Measurements from ENCODE around the gene SORCS3.

The SORCS3 gene

DNA sequence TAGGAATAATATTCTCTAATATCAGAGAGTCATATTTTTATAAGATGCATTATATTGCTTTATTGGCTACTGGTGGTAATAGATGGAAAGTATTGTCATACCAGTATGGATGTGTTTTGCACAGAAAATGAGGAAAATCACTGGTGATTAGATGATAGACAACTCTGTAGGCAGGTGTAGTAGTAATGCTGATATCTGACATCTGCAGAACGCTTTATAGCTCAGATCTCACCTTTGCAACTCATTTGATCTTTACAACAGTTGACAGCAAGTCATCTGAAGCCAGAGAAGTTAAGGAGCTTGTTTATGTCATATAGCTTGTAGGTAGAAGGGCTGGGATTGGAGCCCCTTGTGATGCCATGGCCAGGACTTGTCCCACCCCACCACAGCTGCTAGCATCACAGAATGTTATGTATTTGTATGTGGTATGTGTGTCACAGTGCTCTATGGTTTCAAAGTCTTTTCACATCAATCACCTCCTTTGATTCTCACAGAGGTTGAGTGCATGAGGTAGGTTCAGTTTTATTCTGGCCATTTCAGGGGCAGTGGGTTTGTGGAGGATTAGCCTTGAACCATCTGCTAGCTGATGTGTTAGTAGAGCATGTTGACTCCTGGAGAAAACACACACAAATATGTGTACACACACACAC lies 140.0 kb downstream of the SORCS3 start:
- Histone ChIP-seq H3K4me3 (no peak overlapping the region), H3K36me3 (ENCODE audit: insufficient read depth, low read length) (no peaks in the 10 kb centered on the region), H3K9me3 (ENCODE audit: low read depth, low read length) (no peaks in the 10 kb centered on the region), H3K27ac (no peak overlapping the region), H3K9ac (ENCODE audit: insufficient read length) (no peak overlapping the region)
- no peak for TF ChIP-seq EZH2 (IDR thresholded peaks at IDR 0.05)
- TF ChIP-seq FOXP2 (optimal IDR thresholded peaks at IDR 0.05; ENCODE audit: control extremely low read depth, extremely low read length, insufficient read depth): no peak
- no peak for TF ChIP-seq POLR2AphosphoS5 (IDR thresholded peaks at IDR 0.05; ENCODE audit: borderline replicate concordance, low read depth, low read length)
- DNase-seq (ENCODE audit: low read depth, low spot score): no peak

DNA sequence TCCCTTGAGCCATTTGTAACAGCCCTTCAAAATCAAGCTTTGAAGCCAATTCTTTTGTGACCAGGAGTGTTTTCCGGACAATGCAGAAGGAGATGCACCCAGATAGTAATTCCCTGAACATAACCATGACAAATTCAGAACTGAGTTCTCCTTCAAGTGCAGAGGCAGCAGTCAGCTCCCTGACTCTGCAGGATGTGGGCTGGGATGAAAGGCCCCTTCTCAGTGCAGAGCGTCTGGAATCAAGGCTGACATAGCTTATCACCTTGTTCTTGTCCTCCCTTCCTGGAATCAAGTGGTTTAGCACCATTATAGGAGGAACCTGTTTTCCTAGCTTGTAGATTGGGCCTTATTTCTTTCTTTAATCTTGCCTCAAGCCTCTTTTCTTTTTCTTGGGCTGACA lies 143.4 kb downstream of the SORCS3 start:
- H3K9me3 ChIP-seq (ENCODE audit: low read depth, low read length): no peaks in the 10 kb centered on the region
- DNase-seq (ENCODE audit: low read depth, low spot score): no peak
- H3K27ac ChIP-seq: no peak overlapping the region
- H3K9ac ChIP-seq (ENCODE audit: insufficient read length): no peak overlapping the region
- H3K4me3 ChIP-seq: no peak overlapping the region
- H3K36me3 ChIP-seq (ENCODE audit: insufficient read depth, low read length): no peaks in the 10 kb centered on the region
- no peak for TF ChIP-seq POLR2AphosphoS5 (IDR thresholded peaks at IDR 0.05; ENCODE audit: borderline replicate concordance, low read depth, low read length)
- no peak for TF ChIP-seq EZH2 (IDR thresholded peaks at IDR 0.05)
- TF ChIP-seq FOXP2 (optimal IDR thresholded peaks at IDR 0.05; ENCODE audit: control extremely low read depth, extremely low read length, insufficient read depth): no peak

DNA sequence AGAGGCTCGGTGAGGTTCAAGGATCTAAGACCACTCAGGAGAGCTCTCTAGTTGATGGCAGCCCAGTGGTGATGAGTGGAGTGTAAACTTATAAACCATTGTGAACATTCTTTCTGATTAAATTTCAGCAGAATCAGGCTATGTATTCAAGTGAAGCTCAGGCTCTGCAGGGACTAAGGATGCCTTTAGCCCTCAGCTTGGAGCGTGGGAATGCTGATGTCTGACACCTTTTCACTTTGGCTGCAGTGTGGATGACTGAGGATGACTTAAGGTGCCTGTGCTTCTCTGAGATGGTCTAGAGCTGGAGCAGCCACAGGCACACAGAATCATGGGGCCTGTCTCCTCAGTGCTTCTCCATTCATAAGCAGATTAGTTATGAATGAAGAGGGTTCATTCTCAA lies 150.4 kb downstream of the SORCS3 start:
- no peak for DNase-seq (ENCODE audit: low read depth, low spot score)
- Histone ChIP-seq H3K27ac (no peak overlapping the region), H3K36me3 (ENCODE audit: insufficient read depth, low read length) (no peaks in the 10 kb centered on the region), H3K9ac (ENCODE audit: insufficient read length) (no peak overlapping the region), H3K4me3 (no peak overlapping the region), H3K9me3 (ENCODE audit: low read depth, low read length) (no peaks in the 10 kb centered on the region)
- TF ChIP-seq EZH2 (IDR thresholded peaks at IDR 0.05) (no peak), FOXP2 (optimal IDR thresholded peaks at IDR 0.05; ENCODE audit: control extremely low read depth, extremely low read length, insufficient read depth) (no peak), POLR2AphosphoS5 (IDR thresholded peaks at IDR 0.05; ENCODE audit: borderline replicate concordance, low read depth, low read length) (no peak)

DNA sequence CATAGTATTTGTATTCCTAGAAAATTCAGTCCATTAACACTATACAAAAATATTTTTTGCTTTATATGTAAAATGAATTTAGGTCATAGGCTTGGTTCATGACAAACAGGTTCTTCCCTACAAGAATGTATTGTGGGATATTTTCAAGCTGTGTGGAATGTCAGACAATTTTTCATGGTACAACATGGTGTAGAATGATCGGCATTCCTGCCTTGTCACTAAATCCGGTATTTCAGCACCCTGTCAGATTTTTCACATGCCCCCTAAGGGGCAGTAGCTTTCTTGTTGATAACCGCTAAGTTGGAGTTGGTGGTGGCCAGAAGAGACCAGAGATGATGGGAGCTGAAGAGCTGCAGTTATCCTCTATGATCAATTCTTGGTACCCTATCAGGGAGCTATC lies 154.3 kb downstream of the SORCS3 start:
- Histone ChIP-seq H3K36me3 (ENCODE audit: insufficient read depth, low read length) (no peaks in the 10 kb centered on the region), H3K27ac (no peak overlapping the region), H3K4me3 (no peak overlapping the region), H3K9me3 (ENCODE audit: low read depth, low read length) (no peaks in the 10 kb centered on the region), H3K9ac (ENCODE audit: insufficient read length) (no peak overlapping the region)
- no peak for DNase-seq (ENCODE audit: low read depth, low spot score)
- TF ChIP-seq EZH2 (IDR thresholded peaks at IDR 0.05) (no peak), FOXP2 (optimal IDR thresholded peaks at IDR 0.05; ENCODE audit: control extremely low read depth, extremely low read length, insufficient read depth) (no peak), POLR2AphosphoS5 (IDR thresholded peaks at IDR 0.05; ENCODE audit: borderline replicate concordance, low read depth, low read length) (no peak)

DNA sequence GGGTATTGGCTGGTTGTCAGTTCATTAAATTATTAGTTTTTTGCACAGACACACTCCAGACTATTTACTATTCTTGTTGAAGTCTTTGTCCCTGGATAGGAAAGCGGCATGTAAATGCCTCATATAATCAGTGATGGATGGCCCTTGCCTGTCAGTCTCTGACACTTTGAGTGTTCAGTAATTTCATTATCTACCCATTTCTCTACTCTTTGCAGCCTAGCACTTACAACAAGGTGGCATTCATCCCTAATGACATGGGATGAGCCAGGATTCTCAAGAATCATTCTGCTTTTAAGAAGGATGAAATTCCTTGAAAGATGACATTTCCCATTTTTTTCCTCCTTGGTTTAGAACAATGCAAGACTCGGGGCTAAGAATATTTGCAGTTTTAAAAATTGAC lies 155.7 kb downstream of the SORCS3 start:
- Histone ChIP-seq H3K9ac (ENCODE audit: insufficient read length) (no peak overlapping the region), H3K9me3 (ENCODE audit: low read depth, low read length) (no peaks in the 10 kb centered on the region), H3K4me3 (no peak overlapping the region), H3K36me3 (ENCODE audit: insufficient read depth, low read length) (no peaks in the 10 kb centered on the region), H3K27ac (no peak overlapping the region)
- DNase-seq (ENCODE audit: low read depth, low spot score): no peak
- TF ChIP-seq FOXP2 (optimal IDR thresholded peaks at IDR 0.05; ENCODE audit: control extremely low read depth, extremely low read length, insufficient read depth): no peak
- no peak for TF ChIP-seq POLR2AphosphoS5 (IDR thresholded peaks at IDR 0.05; ENCODE audit: borderline replicate concordance, low read depth, low read length)
- TF ChIP-seq EZH2 (IDR thresholded peaks at IDR 0.05): no peak

DNA sequence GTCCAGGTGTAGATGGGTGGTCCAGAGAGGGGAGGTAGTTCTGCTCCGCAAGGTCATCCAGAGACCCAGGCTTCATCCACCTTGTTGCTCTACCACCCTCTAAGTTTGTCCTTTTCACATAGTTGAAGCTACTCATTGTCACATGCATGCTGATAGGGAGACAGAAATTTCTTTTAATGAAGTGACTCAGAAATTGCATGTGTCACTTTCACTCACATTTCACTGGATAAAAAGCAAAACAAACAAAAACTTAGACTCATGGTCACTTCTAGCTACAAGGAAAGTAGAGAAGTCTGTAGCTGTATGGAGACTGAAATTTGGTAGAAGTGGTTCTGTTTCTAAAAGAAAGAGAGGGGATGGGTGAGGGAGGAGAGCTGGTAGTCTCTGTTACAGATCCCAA lies 161.9 kb downstream of the SORCS3 start:
- no peak for DNase-seq (ENCODE audit: low read depth, low spot score)
- TF ChIP-seq EZH2 (IDR thresholded peaks at IDR 0.05) (no peak), FOXP2 (optimal IDR thresholded peaks at IDR 0.05; ENCODE audit: control extremely low read depth, extremely low read length, insufficient read depth) (no peak), POLR2AphosphoS5 (IDR thresholded peaks at IDR 0.05; ENCODE audit: borderline replicate concordance, low read depth, low read length) (no peak)
- H3K9ac ChIP-seq (ENCODE audit: insufficient read length): no peak overlapping the region
- no peak overlapping the region for H3K27ac ChIP-seq
- no peaks in the 10 kb centered on the region for H3K36me3 ChIP-seq (ENCODE audit: insufficient read depth, low read length)
- H3K4me3 ChIP-seq: no peak overlapping the region
- H3K9me3 ChIP-seq (ENCODE audit: low read depth, low read length): no peaks in the 10 kb centered on the region

DNA sequence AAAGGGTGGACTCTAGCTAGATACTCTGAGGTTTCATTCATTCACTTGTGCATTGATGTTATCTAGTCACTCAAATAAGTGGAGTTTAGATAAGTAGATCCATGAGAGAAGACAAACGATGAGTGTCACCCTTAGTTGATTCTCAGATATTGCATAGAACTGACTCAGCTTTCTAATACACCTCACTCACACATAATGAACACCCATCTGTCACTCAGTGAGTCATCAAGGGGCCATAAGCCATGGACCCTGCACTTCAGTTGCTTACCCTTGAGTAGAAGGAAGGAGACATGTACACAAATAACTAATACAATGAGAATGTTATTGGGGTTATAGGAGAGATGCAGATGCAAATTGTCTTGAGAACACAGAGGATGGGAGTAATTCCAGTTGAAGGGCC lies 163.8 kb downstream of the SORCS3 start:
- no peaks in the 10 kb centered on the region for H3K36me3 ChIP-seq (ENCODE audit: insufficient read depth, low read length)
- no peak for TF ChIP-seq EZH2 (IDR thresholded peaks at IDR 0.05)
- no peak overlapping the region for H3K4me3 ChIP-seq
- no peak for DNase-seq (ENCODE audit: low read depth, low spot score)
- no peaks in the 10 kb centered on the region for H3K9me3 ChIP-seq (ENCODE audit: low read depth, low read length)
- no peak overlapping the region for H3K27ac ChIP-seq
- no peak overlapping the region for H3K9ac ChIP-seq (ENCODE audit: insufficient read length)

DNA sequence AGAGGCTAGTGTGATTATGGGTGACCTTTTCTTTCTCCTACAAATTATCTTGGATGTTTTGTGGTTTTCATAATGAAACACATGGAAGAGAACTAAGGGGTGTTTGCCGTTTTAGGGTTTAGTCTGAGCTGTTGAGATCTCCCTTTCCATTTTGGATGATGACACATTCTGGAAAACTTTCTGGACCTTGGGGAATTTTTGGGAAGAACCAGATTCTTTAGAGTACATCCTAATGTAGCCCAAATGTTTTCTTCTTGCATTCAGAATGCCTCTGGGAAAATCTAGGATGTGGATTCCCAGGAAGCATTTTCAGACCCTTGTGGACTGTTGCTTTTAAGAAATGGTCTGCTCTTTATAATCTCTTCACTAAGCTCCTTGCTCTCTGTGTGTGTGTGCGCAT lies 165.7 kb downstream of the SORCS3 start:
- H3K9ac ChIP-seq (ENCODE audit: insufficient read length): no peak overlapping the region
- H3K36me3 ChIP-seq (ENCODE audit: insufficient read depth, low read length): no peaks in the 10 kb centered on the region
- H3K9me3 ChIP-seq (ENCODE audit: low read depth, low read length): no peaks in the 10 kb centered on the region
- H3K4me3 ChIP-seq: no peak overlapping the region
- TF ChIP-seq POLR2AphosphoS5 (IDR thresholded peaks at IDR 0.05; ENCODE audit: borderline replicate concordance, low read depth, low read length) (no peak), EZH2 (IDR thresholded peaks at IDR 0.05) (no peak), FOXP2 (optimal IDR thresholded peaks at IDR 0.05; ENCODE audit: control extremely low read depth, extremely low read length, insufficient read depth) (no peak)
- H3K27ac ChIP-seq: no peak overlapping the region
- no peak for DNase-seq (ENCODE audit: low read depth, low spot score)

DNA sequence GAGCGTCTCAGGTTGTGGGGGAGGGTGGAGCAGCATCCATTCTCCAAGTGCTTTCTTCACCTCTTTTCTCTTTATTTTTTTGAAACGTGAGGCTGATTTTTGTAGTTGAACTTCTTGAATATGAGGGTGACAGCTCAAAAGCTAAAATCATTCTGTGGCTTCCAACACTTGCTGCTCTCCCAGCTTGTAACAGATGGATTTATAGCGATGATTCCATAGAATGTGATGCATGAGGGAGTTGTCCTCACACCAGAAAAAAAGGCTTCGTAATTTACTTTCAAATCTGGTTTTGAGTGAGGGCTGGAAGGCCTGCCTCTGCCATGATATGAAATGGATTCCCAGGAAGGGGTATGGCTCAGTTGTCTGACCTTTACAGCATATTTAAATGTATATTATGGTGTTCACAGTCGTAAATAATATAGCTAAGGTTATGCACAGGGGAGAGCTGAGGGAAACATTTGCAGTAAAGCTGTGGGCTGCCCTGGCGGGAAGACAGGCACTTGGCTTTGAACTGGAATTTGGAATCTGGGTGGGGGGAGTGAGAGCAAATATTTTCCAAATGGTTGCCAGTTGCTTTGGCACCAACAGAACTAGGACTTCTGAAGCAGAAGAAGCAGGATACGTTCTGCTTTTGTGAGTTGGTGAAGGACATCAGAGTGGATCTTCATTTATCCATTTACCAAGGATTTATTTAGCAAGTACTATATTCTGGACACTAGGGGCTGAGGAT lies 166.7 kb downstream of the SORCS3 start:
- Histone ChIP-seq H3K27ac (no peak overlapping the region), H3K36me3 (ENCODE audit: insufficient read depth, low read length) (no peaks in the 10 kb centered on the region), H3K9me3 (ENCODE audit: low read depth, low read length) (no peaks in the 10 kb centered on the region), H3K9ac (ENCODE audit: insufficient read length) (no peak overlapping the region), H3K4me3 (no peak overlapping the region)
- TF ChIP-seq EZH2 (IDR thresholded peaks at IDR 0.05) (no peak), FOXP2 (optimal IDR thresholded peaks at IDR 0.05; ENCODE audit: control extremely low read depth, extremely low read length, insufficient read depth) (no peak), POLR2AphosphoS5 (IDR thresholded peaks at IDR 0.05; ENCODE audit: borderline replicate concordance, low read depth, low read length) (no peak)
- DNase-seq (ENCODE audit: low read depth, low spot score): no peak
